Fibroblast of lung (primary cell): ENCODE data around the gene ATG9A. TPM values are rescaled to one million over a fixed set of nuclear protein-coding genes. Genes with fewer than 3 reads are reported as not detected.

Experiments
- DNase-seq, 2 donors: peaks; one replicate each; pipeline versions ENCODE4 v3.0.0 to v3.0.0-alpha.2; 2010; ENCODE audit warnings: low read depth in 2 of 2
- H2AFZ ChIP-seq: 2 replicates; pipeline ENCODE4 v1.5.1; 2012; ENCODE audit warnings: low read length, control low read depth, inconsistent platforms
- H3K27ac ChIP-seq: 2 replicates; pipeline ENCODE4 v1.5.1; 2011; ENCODE audit warnings: low read length, control low read depth; ENCODE audit not compliant: insufficient read depth
- H3K27me3 ChIP-seq: 2 replicates; pipeline ENCODE4 v1.5.1; 2011; ENCODE audit warnings: mild to moderate bottlenecking, low read length; ENCODE audit not compliant: control insufficient read depth, insufficient read depth
- H3K36me3 ChIP-seq: 2 replicates; pipeline ENCODE4 v1.5.1; 2011; ENCODE audit warnings: low read length; ENCODE audit not compliant: control insufficient read depth, insufficient read depth
- H3K4me1 ChIP-seq: 2 replicates; pipeline ENCODE4 v1.5.1; 2011; ENCODE audit warnings: low read length; ENCODE audit not compliant: control insufficient read depth, insufficient read depth; ENCODE audit errors: extremely low read depth
- H3K4me2 ChIP-seq: 2 replicates; pipeline ENCODE4 v1.5.1; 2011; ENCODE audit warnings: low read length, control low read depth; ENCODE audit not compliant: insufficient read depth; ENCODE audit errors: extremely low read depth
- H3K4me3 ChIP-seq, 4 experiments: fragments of 200-600 bp in 1 of 4; sonication (generic) in 1 of 4; replicated peaks in 1 of 4; 2 replicates each; pipeline ENCODE4 v1.5.1; 2011 to 2016; ENCODE audit warnings: low read length in 4 of 4, low read depth in 3 of 4, mild to moderate bottlenecking in 3 of 4, control low read depth in 2 of 4, inconsistent platforms in 1 of 4, mixed read lengths in 1 of 4; ENCODE audit not compliant: insufficient read depth in 1 of 4; ENCODE audit errors: control extremely low read depth in 1 of 4
- H3K79me2 ChIP-seq: 2 replicates; pipeline ENCODE4 v1.5.1; 2012; ENCODE audit warnings: mild to moderate bottlenecking, low read length, inconsistent platforms; ENCODE audit not compliant: control insufficient read depth, insufficient read depth
- H3K9ac ChIP-seq: 2 replicates; pipeline ENCODE4 v1.5.1; 2011; ENCODE audit warnings: mild to moderate bottlenecking, low read length, control low read depth; ENCODE audit not compliant: insufficient read depth
- H3K9me3 ChIP-seq: 2 replicates; pipeline ENCODE4 v1.5.1; 2012; ENCODE audit warnings: low read depth, low read length; ENCODE audit not compliant: control insufficient read depth, insufficient read depth
- H4K20me1 ChIP-seq: 2 replicates; pipeline ENCODE4 v1.5.1; 2011; ENCODE audit warnings: low read length; ENCODE audit not compliant: control insufficient read depth, insufficient read depth; ENCODE audit errors: extremely low read depth
- CTCF ChIP-seq, 2 donors: IDR thresholded peaks in 1 of 2; conservative IDR thresholded peaks in 1 of 2; 1 replicate in 1 of 2; 2 replicates in 1 of 2; pipeline ENCODE4 v1.5.1; 2011 to 2012; ENCODE audit warnings: low read length in 2 of 2, control low read depth in 1 of 2, inconsistent platforms in 1 of 2, low read depth in 1 of 2, mild to moderate bottlenecking in 1 of 2
- EZH2 ChIP-seq: IDR thresholded peaks from 2 replicates; pipeline ENCODE4 v1.5.1; 2012; ENCODE audit warnings: low read length, control low read depth, mild to moderate bottlenecking; ENCODE audit errors: missing control alignments
- polyA plus RNA-seq, 2 donors: library from polyadenylated mRNA; depleted of rRNA in 1 of 2; stranded (reverse) in 1 of 2; unstranded in 1 of 2; fragments of >200 nt; gene quantifications; 2 replicates each; pipeline ENCODE4 v1.2.1, GENCODE V29; 2011 to 2012; ENCODE audit warnings: missing spikeins in 1 of 2
- total RNA-seq: library from RNA; depleted of rRNA; stranded (reverse); fragments of >200 nt; gene quantifications from 2 replicates; pipeline ENCODE4 v1.2.1, GENCODE V29; 2014

Gene ATG9A
- total and polyA plus RNA-seq, 2 donors (not counting 1 experiment from before 2014, with no cell fraction given) = 47.2 to 68.2 TPM

GRCh38 chr2:219216535-219216915, 12.9 kb downstream of the ATG9A start:
- H3K36me3 ChIP-seq = peaks cover 29% of the 10 kb centered on the region
- no peak for TF ChIP-seq CTCF (conservative IDR thresholded peaks at IDR 0.05 in 1 of 2, IDR thresholded peaks at IDR 0.05 in 1 of 2; ENCODE audit: low read depth in 1 of 2, low read length in 2 of 2)
- no peak for TF ChIP-seq EZH2

GRCh38 chr2:219215871-219216534, 13.4 kb downstream of the ATG9A start:
- Histone ChIP-seq H3K9me3 (no peaks in the 10 kb centered on the region), H3K4me3 (no peak overlapping the region), H3K9ac (no peak overlapping the region), H3K4me1 (peaks cover 13% of the 10 kb centered on the region), H2AFZ (no peak overlapping the region), H3K27ac (no peak overlapping the region), H3K27me3 (no peaks in the 10 kb centered on the region), H3K79me2 (no peaks in the 10 kb centered on the region), H3K36me3 (peaks cover 29% of the 10 kb centered on the region), H3K4me2 (no peak overlapping the region), H4K20me1 (no peaks in the 10 kb centered on the region)
- no peak for DNase-seq
- TF ChIP-seq EZH2 (no peak), CTCF (conservative IDR thresholded peaks at IDR 0.05 in 1 of 2, IDR thresholded peaks at IDR 0.05 in 1 of 2; ENCODE audit: low read depth in 1 of 2, low read length in 2 of 2) (no peak)

More at GRCh38 chr2:219216535-219216915, 12.9 kb downstream of the ATG9A start:
- no peak overlapping the region for H3K27ac ChIP-seq
- no peaks in the 10 kb centered on the region for H3K79me2 ChIP-seq
- no peak overlapping the region for H3K4me2 ChIP-seq
- DNase-seq = no peak
- H3K4me1 ChIP-seq = peaks cover 13% of the 10 kb centered on the region
- no peaks in the 10 kb centered on the region for H4K20me1 ChIP-seq
- H2AFZ ChIP-seq = no peak overlapping the region
- H3K4me3 ChIP-seq = no peak overlapping the region
- no peaks in the 10 kb centered on the region for H3K27me3 ChIP-seq
- H3K9me3 ChIP-seq = no peaks in the 10 kb centered on the region
- no peak overlapping the region for H3K9ac ChIP-seq

- Histone ChIP-seq H3K4me3 (no peak overlapping the region), H2AFZ (no peak overlapping the region), H3K36me3 (peaks cover 26% of the 10 kb centered on the region), H4K20me1 (no peaks in the 10 kb centered on the region), H3K9ac (no peak overlapping the region), H3K4me2 (no peak overlapping the region), H3K79me2 (no peaks in the 10 kb centered on the region), H3K4me1 (peaks cover 13% of the 10 kb centered on the region), H3K27ac (no peak overlapping the region), H3K27me3 (no peaks in the 10 kb centered on the region), H3K9me3 (no peaks in the 10 kb centered on the region)
- DNase-seq = no peak
- no peak for TF ChIP-seq EZH2
- no peak for TF ChIP-seq CTCF (conservative IDR thresholded peaks at IDR 0.05 in 1 of 2, IDR thresholded peaks at IDR 0.05 in 1 of 2; ENCODE audit: low read depth in 1 of 2, low read length in 2 of 2)
Measured at GRCh38 chr2:219214786-219215185, 14.7 kb downstream of the ATG9A start.
